ENCODE data around the gene ARHGAP44. TPM values are rescaled to one million over a fixed set of nuclear protein-coding genes. Genes with fewer than 3 reads are reported as not detected.

ARHGAP44 gene
- total and polyA plus RNA-seq, 2 of the 13 experiments (the other 11 are each of a cell fraction or from before 2014, with no cell fraction given) = 0.79 to 3.1 TPM

DNA sequence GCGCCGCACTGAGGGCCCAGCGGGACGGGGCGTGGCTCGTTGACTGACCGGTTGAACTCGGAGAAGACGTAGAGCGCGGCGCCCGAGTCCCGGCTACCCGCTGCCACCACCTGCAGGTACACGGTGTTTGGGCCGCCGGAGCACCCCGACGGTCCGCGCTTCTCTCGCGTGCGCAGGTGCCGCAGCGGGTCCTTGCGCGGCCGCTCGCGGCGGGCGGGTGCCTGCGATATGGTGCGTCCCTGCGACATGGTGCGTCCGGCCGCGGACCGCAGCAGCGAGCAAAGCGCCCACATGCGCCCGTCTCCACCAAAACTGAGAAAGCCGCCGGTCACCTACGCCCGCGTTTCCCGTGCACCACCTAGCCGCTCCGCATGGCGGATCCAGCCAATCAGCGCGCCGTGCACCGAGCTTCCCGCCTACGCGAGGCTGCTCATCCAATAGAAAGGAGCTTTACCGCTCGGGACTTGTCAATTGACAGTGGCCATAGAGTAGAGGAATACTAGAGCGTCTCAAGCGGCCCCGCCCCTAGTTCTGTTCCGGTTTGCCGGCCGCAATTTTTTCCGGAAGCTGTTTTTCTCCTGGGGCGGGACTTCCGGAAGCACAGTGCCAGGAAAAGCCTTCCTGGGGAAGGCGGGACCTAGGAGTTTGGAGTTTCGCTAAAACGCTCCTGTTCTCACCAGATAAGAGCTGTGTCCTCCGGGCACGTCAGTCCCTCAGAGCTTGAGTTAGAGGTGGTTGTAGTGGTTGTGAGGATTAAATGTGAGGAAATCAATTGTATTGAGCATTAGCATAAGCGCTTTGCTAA is 228.6 kb downstream of the ARHGAP44 start, which contains the start of gene ELAC2 (continued):
- TF ChIP-seq, protein P1, sequence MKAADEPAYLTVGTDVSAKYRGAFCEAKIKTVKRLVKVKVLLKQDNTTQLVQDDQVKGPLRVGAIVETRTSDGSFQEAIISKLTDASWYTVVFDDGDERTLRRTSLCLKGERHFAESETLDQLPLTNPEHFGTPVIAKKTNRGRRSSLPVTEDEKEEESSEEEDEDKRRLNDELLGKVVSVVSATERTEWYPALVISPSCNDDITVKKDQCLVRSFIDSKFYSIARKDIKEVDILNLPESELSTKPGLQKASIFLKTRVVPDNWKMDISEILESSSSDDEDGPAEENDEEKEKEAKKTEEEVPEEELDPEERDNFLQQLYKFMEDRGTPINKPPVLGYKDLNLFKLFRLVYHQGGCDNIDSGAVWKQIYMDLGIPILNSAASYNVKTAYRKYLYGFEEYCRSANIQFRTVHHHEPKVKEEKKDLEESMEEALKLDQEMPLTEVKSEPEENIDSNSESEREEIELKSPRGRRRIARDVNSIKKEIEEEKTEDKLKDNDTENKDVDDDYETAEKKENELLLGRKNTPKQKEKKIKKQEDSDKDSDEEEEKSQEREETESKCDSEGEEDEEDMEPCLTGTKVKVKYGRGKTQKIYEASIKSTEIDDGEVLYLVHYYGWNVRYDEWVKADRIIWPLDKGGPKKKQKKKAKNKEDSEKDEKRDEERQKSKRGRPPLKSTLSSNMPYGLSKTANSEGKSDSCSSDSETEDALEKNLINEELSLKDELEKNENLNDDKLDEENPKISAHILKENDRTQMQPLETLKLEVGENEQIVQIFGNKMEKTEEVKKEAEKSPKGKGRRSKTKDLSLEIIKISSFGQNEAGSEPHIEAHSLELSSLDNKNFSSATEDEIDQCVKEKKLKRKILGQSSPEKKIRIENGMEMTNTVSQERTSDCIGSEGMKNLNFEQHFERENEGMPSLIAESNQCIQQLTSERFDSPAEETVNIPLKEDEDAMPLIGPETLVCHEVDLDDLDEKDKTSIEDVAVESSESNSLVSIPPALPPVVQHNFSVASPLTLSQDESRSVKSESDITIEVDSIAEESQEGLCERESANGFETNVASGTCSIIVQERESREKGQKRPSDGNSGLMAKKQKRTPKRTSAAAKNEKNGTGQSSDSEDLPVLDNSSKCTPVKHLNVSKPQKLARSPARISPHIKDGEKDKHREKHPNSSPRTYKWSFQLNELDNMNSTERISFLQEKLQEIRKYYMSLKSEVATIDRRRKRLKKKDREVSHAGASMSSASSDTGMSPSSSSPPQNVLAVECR (CRISPR knock-in tag; IDR thresholded peaks at IDR 0.05; ENCODE audit: borderline replicate concordance) = peak; percentile 97
- TF ChIP-seq HDAC1 (CRISPR knock-in tag; IDR thresholded peaks at IDR 0.05) = peak; percentile 93
- TF ChIP-seq, protein P2, sequence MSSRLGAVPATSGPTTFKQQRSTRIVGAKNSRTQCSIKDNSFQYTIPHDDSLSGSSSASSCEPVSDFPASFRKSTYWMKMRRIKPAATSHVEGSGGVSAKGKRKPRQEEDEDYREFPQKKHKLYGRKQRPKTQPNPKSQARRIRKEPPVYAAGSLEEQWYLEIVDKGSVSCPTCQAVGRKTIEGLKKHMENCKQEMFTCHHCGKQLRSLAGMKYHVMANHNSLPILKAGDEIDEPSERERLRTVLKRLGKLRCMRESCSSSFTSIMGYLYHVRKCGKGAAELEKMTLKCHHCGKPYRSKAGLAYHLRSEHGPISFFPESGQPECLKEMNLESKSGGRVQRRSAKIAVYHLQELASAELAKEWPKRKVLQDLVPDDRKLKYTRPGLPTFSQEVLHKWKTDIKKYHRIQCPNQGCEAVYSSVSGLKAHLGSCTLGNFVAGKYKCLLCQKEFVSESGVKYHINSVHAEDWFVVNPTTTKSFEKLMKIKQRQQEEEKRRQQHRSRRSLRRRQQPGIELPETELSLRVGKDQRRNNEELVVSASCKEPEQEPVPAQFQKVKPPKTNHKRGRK (CRISPR knock-in tag; IDR thresholded peaks at IDR 0.05) = no peak
- no peak; the same call in 1 of the 2 replicates for TF ChIP-seq HOXA9 (CRISPR knock-in tag; IDR thresholded peaks at IDR 0.05; ENCODE audit: borderline replicate concordance)
- TF ChIP-seq ZNF180 (CRISPR knock-in tag; IDR thresholded peaks at IDR 0.05; ENCODE audit: borderline replicate concordance, low read depth) = no peak
- TF ChIP-seq ZKSCAN5 (CRISPR knock-in tag; IDR thresholded peaks at IDR 0.05) = no peak
- 0 out of 2 replicates have a peak, but pooled peaks have one; percentile 28 for TF ChIP-seq CBFB (CRISPR knock-in tag; IDR thresholded peaks at IDR 0.05)
- TF ChIP-seq, protein P3, sequence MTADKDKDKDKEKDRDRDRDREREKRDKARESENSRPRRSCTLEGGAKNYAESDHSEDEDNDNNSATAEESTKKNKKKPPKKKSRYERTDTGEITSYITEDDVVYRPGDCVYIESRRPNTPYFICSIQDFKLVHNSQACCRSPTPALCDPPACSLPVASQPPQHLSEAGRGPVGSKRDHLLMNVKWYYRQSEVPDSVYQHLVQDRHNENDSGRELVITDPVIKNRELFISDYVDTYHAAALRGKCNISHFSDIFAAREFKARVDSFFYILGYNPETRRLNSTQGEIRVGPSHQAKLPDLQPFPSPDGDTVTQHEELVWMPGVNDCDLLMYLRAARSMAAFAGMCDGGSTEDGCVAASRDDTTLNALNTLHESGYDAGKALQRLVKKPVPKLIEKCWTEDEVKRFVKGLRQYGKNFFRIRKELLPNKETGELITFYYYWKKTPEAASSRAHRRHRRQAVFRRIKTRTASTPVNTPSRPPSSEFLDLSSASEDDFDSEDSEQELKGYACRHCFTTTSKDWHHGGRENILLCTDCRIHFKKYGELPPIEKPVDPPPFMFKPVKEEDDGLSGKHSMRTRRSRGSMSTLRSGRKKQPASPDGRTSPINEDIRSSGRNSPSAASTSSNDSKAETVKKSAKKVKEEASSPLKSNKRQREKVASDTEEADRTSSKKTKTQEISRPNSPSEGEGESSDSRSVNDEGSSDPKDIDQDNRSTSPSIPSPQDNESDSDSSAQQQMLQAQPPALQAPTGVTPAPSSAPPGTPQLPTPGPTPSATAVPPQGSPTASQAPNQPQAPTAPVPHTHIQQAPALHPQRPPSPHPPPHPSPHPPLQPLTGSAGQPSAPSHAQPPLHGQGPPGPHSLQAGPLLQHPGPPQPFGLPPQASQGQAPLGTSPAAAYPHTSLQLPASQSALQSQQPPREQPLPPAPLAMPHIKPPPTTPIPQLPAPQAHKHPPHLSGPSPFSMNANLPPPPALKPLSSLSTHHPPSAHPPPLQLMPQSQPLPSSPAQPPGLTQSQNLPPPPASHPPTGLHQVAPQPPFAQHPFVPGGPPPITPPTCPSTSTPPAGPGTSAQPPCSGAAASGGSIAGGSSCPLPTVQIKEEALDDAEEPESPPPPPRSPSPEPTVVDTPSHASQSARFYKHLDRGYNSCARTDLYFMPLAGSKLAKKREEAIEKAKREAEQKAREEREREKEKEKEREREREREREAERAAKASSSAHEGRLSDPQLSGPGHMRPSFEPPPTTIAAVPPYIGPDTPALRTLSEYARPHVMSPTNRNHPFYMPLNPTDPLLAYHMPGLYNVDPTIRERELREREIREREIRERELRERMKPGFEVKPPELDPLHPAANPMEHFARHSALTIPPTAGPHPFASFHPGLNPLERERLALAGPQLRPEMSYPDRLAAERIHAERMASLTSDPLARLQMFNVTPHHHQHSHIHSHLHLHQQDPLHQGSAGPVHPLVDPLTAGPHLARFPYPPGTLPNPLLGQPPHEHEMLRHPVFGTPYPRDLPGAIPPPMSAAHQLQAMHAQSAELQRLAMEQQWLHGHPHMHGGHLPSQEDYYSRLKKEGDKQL (CRISPR knock-in tag; IDR thresholded peaks at IDR 0.05; ENCODE audit: low read depth) = no peak
- TF ChIP-seq ZKSCAN1 (IDR thresholded peaks at IDR 0.05; ENCODE audit: low read length) = no peak
- TF ChIP-seq ZNF24 (IDR thresholded peaks at IDR 0.05) = no peak
- no peak for TF ChIP-seq CENPX (CRISPR knock-in tag; IDR thresholded peaks at IDR 0.05)
- TF ChIP-seq, protein P4, sequence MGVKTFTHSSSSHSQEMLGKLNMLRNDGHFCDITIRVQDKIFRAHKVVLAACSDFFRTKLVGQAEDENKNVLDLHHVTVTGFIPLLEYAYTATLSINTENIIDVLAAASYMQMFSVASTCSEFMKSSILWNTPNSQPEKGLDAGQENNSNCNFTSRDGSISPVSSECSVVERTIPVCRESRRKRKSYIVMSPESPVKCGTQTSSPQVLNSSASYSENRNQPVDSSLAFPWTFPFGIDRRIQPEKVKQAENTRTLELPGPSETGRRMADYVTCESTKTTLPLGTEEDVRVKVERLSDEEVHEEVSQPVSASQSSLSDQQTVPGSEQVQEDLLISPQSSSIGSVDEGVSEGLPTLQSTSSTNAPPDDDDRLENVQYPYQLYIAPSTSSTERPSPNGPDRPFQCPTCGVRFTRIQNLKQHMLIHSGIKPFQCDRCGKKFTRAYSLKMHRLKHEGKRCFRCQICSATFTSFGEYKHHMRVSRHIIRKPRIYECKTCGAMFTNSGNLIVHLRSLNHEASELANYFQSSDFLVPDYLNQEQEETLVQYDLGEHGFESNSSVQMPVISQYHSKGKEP (CRISPR knock-in tag; IDR thresholded peaks at IDR 0.05) = no peak
- no peak for TF ChIP-seq ZBTB7B (CRISPR knock-in tag; IDR thresholded peaks at IDR 0.05)
- no peak for TF ChIP-seq MAFG (CRISPR knock-in tag; IDR thresholded peaks at IDR 0.05)
- TF ChIP-seq KDM3A (CRISPR knock-in tag; IDR thresholded peaks at IDR 0.05; ENCODE audit: low read depth) = no peak
- no peak for TF ChIP-seq ZNF205 (CRISPR knock-in tag; IDR thresholded peaks at IDR 0.05)
- TF ChIP-seq ZEB1 (IDR thresholded peaks at IDR 0.05; ENCODE audit: insufficient replicate concordance, low read depth) = peak; percentile 47

Data from HepG2 (cell line).